Islet precursor cell (in vitro differentiated cells): ENCODE measurements around the gene SGMS2.
A peak's percentile ranks its signal among the peaks of the same experiment; 100 is the strongest.

Source experiments
- DNase-seq: peaks from one replicate; pipeline ENCODE4 v3.0.0-alpha.2; 2018

SGMS2 gene

GRCh38 chr4:107831140-107831539 lies 6.4 kb downstream of the SGMS2 start:
- no peak for DNase-seq

DNA sequence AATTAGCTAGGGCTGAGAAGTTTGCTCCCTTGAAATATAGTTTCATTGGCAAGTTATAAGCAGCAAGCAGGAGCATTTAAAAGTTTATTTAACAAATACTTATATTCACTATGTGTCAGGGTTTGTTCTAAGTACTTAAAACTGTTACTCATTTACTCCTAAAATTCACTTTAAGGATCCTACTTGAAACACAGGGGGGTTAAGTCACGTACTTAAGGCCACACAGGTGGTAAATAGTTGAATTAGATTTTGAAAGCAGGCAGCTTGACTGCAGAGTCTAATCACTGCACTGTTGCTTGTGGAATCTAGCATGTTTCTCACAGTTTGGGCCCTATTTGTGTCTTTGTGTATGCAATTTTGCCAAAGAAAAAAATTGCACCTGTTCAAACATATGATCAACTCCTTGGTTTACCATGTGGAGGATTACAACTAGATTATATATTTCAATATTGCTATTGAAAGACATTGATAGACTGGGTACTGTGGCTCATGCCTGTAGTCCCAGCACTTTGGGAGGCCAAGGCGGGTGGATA lies 7.6 kb downstream of the SGMS2 start:
- DNase-seq: no peak

GRCh38 chr4:107834241-107834794 lies 9.6 kb downstream of the SGMS2 start:
- DNase-seq: no peak

- no peak for DNase-seq
Measured at GRCh38 chr4:107835406-107835805, 10.7 kb downstream of the SGMS2 start.

DNA sequence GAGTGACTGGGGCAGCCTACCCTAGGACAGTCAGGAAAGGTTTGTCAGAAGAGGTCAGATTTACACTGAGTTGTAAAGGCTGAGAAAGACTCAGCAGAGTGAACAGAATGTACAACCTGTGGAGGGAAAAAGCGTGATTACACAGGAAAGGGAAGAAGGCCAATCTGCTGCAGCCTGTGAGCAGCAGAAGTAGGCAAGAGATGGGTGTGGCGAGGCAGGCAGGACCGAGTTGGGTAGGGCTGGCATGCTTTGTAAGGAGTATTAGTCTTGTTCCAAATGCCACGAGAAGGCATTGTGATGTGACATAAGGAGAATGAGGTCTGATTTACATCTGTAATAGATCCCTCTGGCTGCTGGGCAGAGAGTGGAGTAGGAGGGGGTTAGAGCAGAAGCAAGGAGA lies 12.6 kb downstream of the SGMS2 start:
- DNase-seq: no peak

GRCh38 chr4:107837776-107838618 lies 13.3 kb downstream of the SGMS2 start:
- no peak for DNase-seq

GRCh38 chr4:107838861-107839565 lies 14.3 kb downstream of the SGMS2 start:
- DNase-seq: no peak

GRCh38 chr4:107843391-107843790 lies 18.7 kb downstream of the SGMS2 start:
- no peak for DNase-seq

GRCh38 chr4:107845681-107846080 lies 20.9 kb downstream of the SGMS2 start:
- DNase-seq: no peak

- DNase-seq: no peak
Measured at GRCh38 chr4:107850438-107850837, 25.7 kb downstream of the SGMS2 start.

GRCh38 chr4:107853444-107854355 lies 29.0 kb downstream of the SGMS2 start:
- DNase-seq: no peak

GRCh38 chr4:107854356-107855022 lies 29.8 kb downstream of the SGMS2 start:
- DNase-seq: no peak

DNA sequence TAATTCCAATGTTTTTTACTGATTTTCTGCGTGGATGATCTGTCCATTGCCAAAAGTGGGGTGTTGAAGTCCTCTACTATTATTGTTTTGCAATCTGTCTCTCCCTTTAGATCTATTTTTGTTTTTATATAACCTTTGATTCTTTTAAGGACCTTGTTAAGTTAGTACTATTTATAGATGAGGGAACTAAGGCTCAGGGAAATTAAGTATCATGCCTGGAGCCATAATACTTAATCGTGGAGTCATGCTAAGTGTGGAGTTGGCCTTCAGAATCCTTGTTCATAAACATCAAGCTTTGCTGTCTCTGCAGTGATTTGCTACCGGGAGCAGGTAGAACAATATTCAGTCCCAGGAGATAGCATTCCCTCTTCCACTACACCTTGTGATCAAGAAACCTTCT lies 31.0 kb downstream of the SGMS2 start:
- DNase-seq: no peak

DNA sequence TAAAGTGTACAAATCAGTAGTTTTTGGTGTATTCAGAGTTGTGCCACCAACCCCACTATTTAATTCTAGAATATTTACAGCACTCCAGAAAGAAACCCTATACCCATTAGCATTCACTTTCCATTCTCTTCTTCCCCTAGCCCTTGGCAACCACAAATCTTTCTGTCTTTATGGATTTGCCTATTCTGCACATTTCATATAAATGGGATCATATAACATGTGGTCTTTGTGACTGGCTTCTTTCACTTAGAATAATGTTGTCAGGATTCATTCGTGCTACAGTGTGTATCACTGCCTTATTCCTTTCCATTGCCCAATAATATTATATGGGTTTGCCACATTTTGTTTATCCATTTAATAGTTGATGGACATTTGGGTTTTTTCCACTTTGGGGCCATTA lies 32.2 kb downstream of the SGMS2 start:
- DNase-seq: no peak

GRCh38 chr4:107857741-107858140 lies 33.0 kb downstream of the SGMS2 start:
- peak; percentile 70 for DNase-seq

- DNase-seq: no peak
Measured at GRCh38 chr4:107858158-107858742, 33.5 kb downstream of the SGMS2 start.

- DNase-seq: peak; percentile 65
Measured at GRCh38 chr4:107862658-107863057, 37.9 kb downstream of the SGMS2 start.

DNA sequence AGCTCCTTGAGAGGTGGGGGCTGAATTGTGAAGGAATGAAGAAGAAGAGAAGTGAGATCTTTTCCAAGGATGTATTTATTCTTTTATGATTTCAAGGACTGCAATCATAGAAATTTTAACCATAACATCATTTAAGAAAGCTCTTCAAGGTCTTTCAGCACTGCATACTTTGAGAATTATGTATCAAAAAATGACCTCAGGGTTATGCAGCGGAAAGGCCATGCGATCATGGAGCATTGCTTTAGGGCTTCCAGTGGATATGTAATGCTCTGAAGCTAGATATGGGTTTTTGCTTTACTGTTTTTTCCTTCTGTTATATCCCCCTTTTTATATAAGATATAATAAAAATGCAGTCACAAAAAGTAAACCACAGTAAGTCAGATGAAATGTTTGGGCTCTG lies 38.7 kb downstream of the SGMS2 start:
- DNase-seq: no peak

DNA sequence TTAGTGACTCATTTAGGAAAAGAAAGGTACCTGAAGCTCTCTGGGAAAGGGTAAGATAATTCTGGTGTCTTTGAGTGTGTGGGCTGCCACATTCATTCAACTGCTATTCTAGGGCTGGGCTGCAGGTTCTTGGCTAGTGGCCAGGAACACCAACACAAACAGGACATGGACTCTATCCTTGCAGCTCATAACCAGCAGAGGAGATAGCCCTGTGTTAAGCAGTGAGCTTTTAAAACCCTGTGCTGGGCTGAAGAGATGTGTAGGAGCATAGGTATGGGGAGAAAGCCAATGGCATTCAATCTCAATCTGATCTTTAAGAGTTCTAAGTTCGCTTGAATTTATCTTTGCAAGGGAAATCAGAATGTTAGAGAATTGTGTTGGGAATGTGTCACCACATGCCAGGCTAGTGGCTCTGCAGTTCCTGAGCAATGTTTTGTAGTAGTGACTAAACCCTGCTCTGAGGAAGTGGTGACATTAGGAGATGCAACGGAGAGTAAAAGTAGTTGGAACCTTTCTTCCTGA lies 39.2 kb downstream of the SGMS2 start:
- DNase-seq: no peak

GRCh38 chr4:107866726-107867125 lies 42.0 kb downstream of the SGMS2 start:
- no peak for DNase-seq

DNA sequence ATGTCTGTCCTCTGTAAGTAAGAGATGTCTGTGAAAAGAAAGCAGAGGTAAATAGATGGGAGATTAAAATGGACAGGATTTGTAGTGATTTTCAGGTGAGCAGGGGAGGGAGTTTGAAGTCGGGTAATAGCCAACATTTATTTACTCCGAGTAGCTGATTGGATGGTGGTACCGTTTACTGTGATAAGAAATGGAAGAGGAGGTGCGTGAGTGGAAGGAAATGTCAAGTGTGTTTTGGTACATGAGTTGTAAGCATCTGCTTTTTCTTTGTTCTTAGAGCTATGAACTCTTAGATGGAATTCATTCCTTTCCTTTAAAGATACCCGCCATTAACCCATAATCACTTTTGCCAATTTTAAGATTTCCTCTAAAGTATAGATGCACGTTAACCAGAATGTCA lies 45.5 kb downstream of the SGMS2 start:
- DNase-seq: no peak
